ENCODE results near the gene STK17B.

Gene STK17B

DNA sequence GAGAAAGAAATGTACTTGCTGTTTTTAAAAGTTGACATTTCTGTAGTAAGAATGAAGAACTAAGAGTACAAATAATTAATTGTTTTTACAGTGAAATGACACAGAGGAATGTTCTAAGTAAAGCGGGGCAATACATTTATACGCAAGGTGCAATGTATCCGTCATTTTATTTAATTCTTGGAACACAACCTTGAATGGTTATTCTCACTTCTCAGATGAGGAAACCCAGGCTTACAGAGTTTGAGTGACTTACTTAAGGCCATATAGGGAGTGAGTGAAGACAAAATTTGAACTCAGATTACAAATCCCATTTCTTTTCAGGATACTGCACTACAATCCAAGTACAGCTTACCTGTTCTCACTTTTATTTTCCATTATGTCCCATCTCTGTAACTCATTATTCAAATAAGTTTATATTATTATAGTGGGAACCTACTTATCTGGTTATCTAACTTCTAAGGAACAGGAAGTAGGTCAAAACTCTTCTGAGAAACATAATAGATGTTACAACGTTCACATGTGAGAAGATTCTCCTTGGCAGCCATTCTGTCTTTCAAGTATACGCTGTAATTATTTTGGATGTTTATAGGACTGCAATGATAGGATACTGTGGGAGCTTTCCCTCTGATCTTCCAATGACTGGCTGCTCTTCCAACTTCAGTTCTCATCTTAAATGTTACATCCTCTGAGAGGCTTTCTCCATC lies 12.3 kb upstream of the STK17B start:
- no peak for DNase-seq

GRCh38 chr2:196183172-196183473 lies 11.7 kb upstream of the STK17B start:
- no peak for DNase-seq

- no peak for DNase-seq
Measured at GRCh38 chr2:196182439-196183171, 11.2 kb upstream of the STK17B start.

DNA sequence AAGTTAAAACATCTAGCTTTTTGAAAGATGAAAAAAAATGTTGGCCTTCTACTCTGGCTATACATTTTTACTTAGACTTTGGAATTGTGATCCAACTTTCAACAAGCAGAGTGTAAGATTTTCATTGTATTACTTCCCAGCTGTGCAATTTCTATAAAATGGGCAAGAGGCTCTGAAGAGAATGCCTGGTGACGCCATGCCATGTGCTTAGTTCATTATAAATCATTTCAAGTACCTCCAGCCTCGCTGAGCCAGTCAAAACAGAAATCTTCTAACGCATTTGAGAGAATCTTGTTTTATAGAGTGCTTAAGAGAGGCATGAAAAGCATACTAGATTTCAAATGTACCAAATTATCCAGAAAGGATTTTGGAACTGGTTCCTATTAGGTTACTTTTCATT lies 10.1 kb upstream of the STK17B start:
- no peak for DNase-seq

DNA sequence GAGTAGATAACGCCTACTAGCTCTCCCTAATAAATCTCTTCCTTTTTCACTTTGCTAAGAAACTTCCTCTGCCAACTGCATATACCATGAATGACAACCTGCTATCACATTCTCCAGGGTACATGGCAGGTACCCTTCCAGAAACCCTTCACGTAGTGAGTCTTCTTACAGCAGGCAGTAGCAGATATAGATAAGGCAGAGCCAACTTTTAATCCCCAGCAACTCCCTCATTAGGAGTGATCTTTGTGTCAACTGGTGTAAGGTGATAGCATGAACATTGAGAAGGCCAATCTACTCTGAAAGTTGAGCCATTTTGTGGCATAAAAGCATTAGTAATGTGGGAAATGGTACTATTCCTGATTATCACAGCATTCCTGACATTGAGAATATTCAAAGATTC lies 5.7 kb upstream of the STK17B start:
- DNase-seq, result no peak

GRCh38 chr2:196176142-196176738 lies 4.9 kb upstream of the STK17B start:
- no peak for DNase-seq

- no peak for DNase-seq
Measured at GRCh38 chr2:196174404-196174803, 3.0 kb upstream of the STK17B start.

GRCh38 chr2:196173505-196173904 lies 2.1 kb upstream of the STK17B start:
- no peak for DNase-seq

DNA sequence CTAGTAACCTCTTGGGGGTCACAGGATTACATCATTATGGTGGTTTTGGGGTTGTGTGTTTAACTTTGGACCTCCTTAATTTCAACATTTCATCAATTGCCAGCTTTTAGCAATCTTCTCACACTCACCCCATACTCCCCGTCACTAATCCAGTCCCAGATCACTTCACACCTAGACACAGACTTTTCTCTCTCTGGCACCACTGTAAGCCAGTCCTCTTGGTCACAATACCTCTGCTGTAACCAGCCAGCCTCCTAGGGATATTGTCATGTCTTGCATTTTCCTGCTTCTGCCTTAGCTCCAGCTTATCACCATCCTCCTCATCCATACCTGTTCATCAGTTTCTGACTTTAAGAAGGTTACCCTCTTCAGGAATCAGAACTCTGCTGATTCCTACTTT lies 1.6 kb upstream of the STK17B start:
- no peak for DNase-seq

DNA sequence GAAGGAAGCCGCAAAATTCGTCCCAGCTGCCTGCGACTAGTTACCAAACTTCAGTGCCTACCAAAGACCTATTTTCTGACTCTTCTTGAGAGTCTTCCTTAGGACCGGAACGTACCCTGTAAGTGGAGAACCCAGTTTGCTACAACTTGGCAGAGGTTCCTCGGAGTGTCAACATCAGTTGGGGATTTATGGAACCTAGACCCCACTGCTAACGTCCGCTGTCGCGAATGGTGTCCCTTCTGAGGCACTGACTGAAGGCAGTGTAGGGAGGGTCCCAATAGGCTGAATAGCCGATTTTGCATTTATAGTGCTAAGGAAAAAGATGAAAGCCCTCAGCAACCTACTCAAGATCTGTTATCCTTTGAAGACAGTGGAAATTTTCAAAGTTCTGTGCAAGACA lies 568 bp upstream of the STK17B start:
- DNase-seq, result no peak

DNA sequence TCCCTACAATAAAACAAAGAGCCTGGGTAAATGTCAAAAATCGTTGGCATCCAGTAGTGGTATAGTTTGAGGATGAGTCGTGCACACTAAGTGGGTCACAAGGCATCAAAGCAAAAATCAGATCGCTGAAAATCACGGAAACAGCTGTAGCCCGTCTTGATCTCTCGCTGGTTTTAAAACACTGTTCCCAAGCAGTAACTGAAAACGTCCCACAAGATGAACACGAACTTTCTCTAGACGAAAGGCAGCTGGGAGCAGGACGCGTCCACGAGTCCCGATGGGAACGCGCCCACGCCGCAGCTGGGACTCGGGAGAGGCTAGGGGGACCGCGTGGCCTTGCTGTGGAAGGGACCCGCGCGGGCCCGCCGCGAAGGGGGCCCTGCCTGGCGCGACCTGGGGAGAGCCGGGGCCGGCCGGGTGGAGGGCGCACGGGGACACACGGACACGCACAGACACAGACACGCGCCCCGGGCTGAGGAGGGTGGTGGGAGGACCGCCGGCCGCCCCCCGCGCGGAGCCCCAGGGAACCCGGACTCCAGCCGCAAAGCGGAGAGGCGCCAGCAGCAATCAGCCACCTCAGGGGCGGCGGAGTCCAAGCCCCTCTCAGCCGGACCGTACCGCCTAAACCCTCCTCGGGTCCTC lies 651 bp downstream of the STK17B start:
- DNase-seq, result peak; percentile 32

DNA sequence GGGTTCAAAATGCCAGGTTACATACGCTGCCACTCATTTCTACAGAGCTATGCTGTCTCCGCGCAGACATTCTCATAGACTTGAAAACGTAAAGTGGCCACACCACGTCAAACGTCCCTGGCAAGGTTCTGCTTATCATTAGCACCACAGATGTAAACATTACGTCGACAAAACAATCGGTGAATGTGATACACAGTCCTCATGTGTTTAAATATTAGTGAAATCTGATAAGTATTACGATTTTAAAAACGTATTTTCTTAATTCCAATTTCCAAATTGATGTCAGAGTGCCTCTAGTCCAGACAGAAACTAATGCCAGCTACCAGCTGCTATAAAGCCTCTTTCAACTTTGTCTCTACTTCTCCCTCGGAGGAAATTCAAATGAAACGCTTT lies 1.2 kb downstream of the STK17B start:
- DNase-seq, result peak; percentile 32

DNA sequence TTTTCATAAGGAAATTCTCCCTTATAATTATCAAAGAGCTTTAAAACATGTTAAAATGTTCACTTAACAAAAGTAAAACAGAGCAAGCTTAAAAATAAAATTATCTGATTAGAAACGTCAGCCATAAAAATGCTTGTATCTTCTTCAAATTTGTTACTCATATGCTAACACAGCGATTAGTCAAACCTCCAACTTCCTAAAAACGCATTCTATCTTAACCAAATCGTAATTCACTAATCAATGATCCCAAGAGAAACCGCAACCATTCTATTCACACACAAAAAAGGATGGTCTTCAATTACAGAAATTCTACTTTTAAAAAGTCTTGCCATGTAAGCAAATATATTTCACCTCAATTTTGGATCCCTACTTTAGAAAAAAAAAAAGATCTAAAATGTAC lies 1.9 kb downstream of the STK17B start:
- no peak for DNase-seq

DNA sequence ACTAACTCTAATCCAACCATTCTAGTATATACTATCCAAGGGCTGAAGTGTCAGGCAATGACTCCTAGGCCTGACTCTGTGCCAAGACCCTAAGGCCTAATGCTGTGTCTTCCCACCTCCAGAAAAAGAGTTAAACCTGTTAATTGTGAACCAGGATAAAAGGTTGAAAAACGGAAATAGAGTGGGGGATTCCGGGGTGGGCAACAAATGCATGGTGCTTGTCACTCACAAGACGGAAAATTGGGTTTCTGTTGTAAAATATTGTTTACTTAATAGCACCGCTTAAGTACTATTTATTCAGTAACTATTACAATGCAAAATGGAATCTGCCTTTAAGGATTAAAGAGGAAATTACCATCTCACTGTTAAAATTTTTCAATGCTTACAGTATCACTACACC lies 3.2 kb downstream of the STK17B start:
- no peak for DNase-seq

GRCh38 chr2:196167666-196168065 lies 3.7 kb downstream of the STK17B start:
- DNase-seq, result no peak

DNA sequence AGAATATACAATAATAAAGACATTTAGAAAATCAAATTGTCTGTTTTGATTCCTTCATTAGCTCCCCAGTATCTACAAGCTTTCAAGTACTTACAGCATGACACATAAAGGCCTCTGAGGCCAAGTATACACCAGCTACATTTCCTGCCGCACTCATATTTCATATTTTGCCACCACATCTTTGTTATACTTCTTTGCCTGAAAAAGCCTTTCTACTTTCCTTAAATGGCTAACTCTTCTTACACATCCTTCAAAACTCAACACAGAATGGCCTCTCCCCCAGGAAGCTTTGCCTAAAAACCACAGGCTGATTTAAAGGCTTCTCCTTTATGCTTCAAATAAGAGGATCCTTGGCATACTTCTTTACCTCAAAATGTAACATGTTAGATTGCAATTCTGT lies 4.5 kb downstream of the STK17B start:
- DNase-seq, result no peak

- no peak for DNase-seq
Measured at GRCh38 chr2:196165016-196165415, 6.4 kb downstream of the STK17B start.

GRCh38 chr2:196163285-196163684 lies 8.1 kb downstream of the STK17B start:
- DNase-seq, result no peak

GRCh38 chr2:196162586-196163175 lies 8.7 kb downstream of the STK17B start:
- DNase-seq, result no peak

- no peak for DNase-seq
Measured at GRCh38 chr2:196160946-196161345, 10.4 kb downstream of the STK17B start.

GRCh38 chr2:196160101-196160500 lies 11.3 kb downstream of the STK17B start:
- no peak for DNase-seq

- DNase-seq, result no peak
Measured at GRCh38 chr2:196159221-196159892, 12.0 kb downstream of the STK17B start.

GRCh38 chr2:196155575-196155974 lies 15.8 kb downstream of the STK17B start:
- DNase-seq, result no peak
